SK-N-MC (cell line): ENCODE measurements around the gene MKLN1.
"Not testable (repeated sequence)": the region's sequence is repeated elsewhere in the genome, so short reads cannot be mapped to it uniquely, and the experiment has no call there.

Source experiments
- DNase-seq: peaks from one replicate; pipeline ENCODE4 v3.0.0-alpha.2; 2011; ENCODE audit warnings: low read depth, low spot score
- H3K27ac ChIP-seq: fragments of 200-600 bp; sonication (generic); 2 replicates; pipeline ENCODE4 v1.5.1; 2016; ENCODE audit warnings: mixed run types
- H3K36me3 ChIP-seq: fragments of 200-600 bp; sonication (generic); 2 replicates; pipeline ENCODE4 v1.6.1; 2017; ENCODE audit warnings: antibody characterized with exemption, low read length, mixed read lengths; ENCODE audit not compliant: insufficient read depth
- H3K4me3 ChIP-seq: fragments of 200-600 bp; sonication (generic); 2 replicates; pipeline ENCODE4 v1.5.1; 2016
- H3K9ac ChIP-seq: fragments of 200-600 bp; sonication (generic); 2 replicates; pipeline ENCODE4 v1.8.0; 2017; ENCODE audit warnings: mixed run types, mixed read lengths; ENCODE audit not compliant: insufficient read length
- H3K9me3 ChIP-seq: fragments of 200-600 bp; sonication (generic); 2 replicates; pipeline ENCODE4 v1.6.1; 2017; ENCODE audit warnings: low read depth, mild to moderate bottlenecking, antibody characterized with exemption, low read length, moderate library complexity, mixed read lengths
- EZH2 ChIP-seq: fragments of 200-600 bp; sonication (generic); IDR thresholded peaks from one replicate; pipeline ENCODE4 v1.6.1; 2017; ENCODE audit warnings: antibody characterized with exemption
- FOXP2 ChIP-seq: optimal IDR thresholded peaks from 2 replicates; pipeline ENCODE3; 2011; ENCODE audit warnings: mild to moderate bottlenecking, moderate library complexity; ENCODE audit not compliant: insufficient read depth; ENCODE audit errors: extremely low read length, control extremely low read depth
- POLR2AphosphoS5 ChIP-seq: IDR thresholded peaks from 2 replicates; pipeline ENCODE4 v1.6.1; 2012; ENCODE audit warnings: mild to moderate bottlenecking, low read depth, low read length, borderline replicate concordance

The MKLN1 gene

DNA sequence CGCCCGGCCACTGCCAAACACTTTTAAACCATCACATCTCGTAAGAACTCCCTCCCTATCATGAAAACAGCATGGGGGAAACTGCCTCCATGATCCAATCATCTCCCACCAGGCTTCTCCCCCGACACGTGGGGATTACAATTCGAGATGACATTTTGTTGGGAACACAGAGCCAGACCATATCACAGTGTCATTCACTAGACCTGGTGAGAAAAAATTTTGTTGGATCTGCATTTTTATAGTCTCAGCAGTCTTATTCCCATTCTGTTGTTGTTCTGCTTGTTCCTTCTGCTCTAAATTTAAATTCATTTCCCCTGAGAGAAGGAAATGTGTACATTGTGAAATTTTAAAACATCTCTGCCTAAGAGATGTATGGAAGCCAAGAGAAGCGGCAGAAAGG, 4.8 kb upstream of the MKLN1 start:
- H3K9me3 ChIP-seq, result no peaks in the 10 kb centered on the region
- no peak for TF ChIP-seq POLR2AphosphoS5
- no peak for TF ChIP-seq FOXP2
- TF ChIP-seq EZH2, result no peak
- H3K27ac ChIP-seq, result no peak overlapping the region
- no peak overlapping the region for H3K4me3 ChIP-seq
- no peak for DNase-seq
- no peaks in the 10 kb centered on the region for H3K36me3 ChIP-seq
- no peak overlapping the region for H3K9ac ChIP-seq

DNA sequence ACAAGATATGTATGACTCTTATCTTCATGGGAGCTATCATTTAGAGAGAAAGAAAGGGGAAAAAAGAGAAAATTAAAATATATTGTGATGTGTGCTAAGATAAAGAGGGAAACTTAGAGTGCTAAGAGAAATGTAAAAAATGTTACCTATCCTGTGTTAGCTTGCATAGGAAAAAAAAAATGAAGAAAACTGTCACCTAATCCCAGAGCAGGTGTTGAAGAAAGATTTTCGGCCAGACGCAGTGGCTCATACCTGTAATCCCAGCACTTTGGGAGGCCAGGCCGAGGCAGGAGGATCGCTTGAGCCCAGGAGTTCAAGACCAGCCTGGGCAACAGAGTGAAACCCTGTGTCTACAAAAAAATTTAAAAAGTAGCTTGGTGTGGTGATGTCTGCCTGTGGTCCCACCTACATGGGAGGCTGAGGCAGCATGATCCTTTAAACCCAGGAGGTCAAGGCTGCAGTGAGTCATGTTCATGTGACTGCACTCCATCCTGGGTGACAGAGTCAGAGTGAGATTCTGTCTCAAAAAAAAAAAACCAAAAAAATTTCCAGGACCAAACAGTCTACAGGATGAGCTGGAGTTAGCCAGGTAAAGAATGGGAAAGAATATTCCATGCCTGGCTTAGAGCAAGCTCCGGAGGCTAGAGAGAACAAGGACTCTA, 2.4 kb upstream of the MKLN1 start:
- no peak overlapping the region for H3K9ac ChIP-seq
- TF ChIP-seq POLR2AphosphoS5 (no peak), FOXP2 (no peak), EZH2 (no peak)
- DNase-seq, result no peak
- H3K9me3 ChIP-seq, result no peaks in the 10 kb centered on the region
- H3K27ac ChIP-seq, result no peak overlapping the region
- peaks cover 7% of the 10 kb centered on the region for H3K36me3 ChIP-seq
- H3K4me3 ChIP-seq, result no peak overlapping the region

DNA sequence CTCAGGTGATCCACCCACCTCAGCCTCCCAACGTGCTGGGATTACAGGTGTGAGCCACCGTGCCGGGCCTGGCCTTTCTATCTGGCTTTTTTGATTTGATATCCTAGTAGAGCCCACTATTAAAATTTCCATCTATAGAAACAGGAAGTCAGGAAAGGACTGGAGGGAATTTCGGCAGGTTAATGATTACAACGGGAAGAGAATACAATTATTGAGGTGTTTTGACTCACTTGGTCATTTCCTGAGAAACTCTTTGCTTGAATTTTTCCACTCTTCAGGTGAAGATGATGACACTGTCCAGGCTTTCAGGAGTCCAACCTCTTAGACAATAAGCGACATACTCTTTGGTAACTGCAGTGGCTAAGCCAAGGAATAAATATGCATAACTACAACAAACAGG, 1.1 kb upstream of the MKLN1 start:
- peaks cover 17% of the 10 kb centered on the region for H3K36me3 ChIP-seq
- H3K9me3 ChIP-seq, result no peaks in the 10 kb centered on the region
- no peak for DNase-seq
- peak overlapping the region; percentile 98 for H3K4me3 ChIP-seq
- H3K9ac ChIP-seq, result no peak overlapping the region
- H3K27ac ChIP-seq, result no peak overlapping the region
- TF ChIP-seq EZH2 (no peak), FOXP2 (no peak), POLR2AphosphoS5 (no peak)

DNA sequence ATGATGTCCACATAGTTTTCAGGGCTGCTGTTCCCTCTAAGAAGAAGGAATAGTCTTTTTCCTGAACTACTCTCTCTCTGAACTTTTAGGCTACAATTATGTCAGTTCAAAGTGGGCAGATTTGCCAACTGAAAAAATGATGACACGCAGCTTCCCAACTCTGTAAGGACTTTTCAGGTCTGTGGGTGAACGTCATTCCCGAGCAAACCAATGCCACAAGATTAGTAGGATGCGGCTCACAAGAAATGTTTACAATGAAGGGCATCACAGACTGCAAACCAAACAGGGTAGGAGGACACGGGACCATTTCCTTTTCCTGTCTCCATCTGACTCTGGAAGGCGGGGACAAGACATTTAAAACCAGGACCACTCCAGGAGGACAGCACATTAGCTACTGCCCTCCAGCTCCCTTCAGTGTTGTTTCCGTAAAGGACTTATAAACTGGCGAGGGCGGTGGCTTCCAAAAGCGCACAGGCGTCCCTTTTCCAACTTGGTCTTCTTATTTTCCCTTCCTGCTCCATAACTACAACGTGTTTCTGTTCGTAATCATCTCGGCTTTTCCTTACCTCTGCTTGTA, 539 bp upstream of the MKLN1 start:
- TF ChIP-seq FOXP2 (no peak), POLR2AphosphoS5 (no peak), EZH2 (no peak)
- peak overlapping the region; percentile 97 for H3K27ac ChIP-seq
- no peaks in the 10 kb centered on the region for H3K9me3 ChIP-seq
- peak overlapping the region; percentile 99 for H3K9ac ChIP-seq
- peak overlapping the region; percentile 98 for H3K4me3 ChIP-seq
- H3K36me3 ChIP-seq, result peaks cover 22% of the 10 kb centered on the region
- DNase-seq, result no peak

DNA sequence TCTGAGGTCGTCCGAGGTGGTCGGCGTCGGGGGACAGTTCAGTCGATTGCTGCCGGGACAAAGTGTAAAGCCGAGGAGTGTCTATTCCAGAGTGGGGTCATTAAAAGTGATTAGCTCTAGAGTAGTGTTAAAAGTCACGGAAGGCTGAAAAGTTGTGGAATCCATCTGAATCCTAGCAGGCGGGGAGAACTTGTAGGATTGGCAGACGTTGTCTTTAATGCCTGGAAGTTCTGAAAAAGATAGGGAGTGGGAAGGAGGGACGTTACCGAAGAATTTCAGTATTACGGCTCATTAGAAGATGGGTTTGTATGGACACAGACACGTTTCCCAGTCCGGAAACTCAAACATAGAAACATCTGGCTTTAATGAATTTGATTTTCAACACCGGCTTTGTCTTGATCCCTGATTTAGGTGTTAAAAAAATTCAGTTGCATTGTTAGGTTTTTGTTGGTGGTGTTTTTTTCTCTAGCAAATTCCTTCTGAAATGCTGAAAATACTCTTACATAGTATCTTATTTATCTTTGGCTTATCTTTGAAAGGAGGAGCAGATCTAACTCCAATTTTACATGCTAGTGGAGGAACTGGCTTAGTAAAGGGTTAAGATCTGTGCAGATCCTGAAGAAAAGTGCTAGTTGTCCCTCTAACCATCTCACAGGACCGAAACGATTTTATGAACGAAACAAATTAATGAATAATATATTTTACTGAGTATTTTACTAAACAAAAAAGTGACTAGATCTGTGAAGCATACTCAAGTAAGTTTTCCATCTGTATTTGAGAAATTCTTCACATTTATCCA, 900 bp downstream of the MKLN1 start:
- no peak for DNase-seq
- peak overlapping the region; percentile 99 for H3K9ac ChIP-seq
- TF ChIP-seq FOXP2, result no peak
- peaks cover 32% of the 10 kb centered on the region for H3K36me3 ChIP-seq
- peak overlapping the region; percentile 98 for H3K4me3 ChIP-seq
- peak overlapping the region; percentile 97 for H3K27ac ChIP-seq
- H3K9me3 ChIP-seq, result no peaks in the 10 kb centered on the region

DNA sequence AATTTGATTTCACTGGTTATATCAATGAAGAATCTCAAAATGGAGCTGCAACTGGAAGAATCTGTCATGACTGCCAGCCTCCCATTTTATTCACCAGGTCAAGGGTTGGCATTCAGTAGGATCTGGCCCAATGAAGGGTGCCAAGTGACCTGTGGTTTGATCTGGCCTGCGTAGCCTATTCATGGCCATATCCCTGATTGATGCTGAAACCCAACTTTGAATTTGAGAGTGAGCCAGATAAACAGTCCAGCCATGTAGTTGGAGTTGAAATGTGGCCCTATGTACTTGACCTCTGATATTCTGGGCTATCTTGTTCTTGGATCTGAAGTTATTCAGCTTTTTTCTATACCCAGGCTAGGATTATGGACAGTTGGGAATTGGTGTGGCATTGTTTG, 1.5 kb downstream of the MKLN1 start:
- Histone ChIP-seq H3K9me3 (no peaks in the 10 kb centered on the region; the same call in 1 of the 2 replicates), H3K9ac (peak overlapping the region; percentile 99), H3K36me3 (peaks cover 38% of the 10 kb centered on the region), H3K27ac (peak overlapping the region; percentile 97), H3K4me3 (peak overlapping the region; percentile 98)
- no peak for DNase-seq
- TF ChIP-seq EZH2 (no peak), POLR2AphosphoS5 (no peak), FOXP2 (no peak)

DNA sequence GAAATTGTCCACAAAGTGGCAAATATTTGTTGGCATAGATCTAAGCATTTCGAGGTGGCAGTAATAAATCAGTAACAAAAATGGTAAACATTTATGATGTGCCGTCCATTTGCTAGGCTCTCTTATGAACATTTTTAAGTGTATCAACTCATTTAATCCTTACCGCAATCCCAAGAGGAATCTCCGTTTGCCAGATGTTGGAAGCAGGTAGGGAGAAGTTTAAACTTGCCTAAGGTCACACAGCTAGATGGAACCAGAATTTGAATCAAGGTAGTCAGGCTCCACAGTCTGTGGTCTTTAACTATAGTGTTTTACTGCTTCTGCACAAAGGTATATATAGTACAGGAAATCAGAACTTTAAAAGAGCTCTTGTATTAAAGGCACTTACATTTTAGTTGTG, 2.6 kb downstream of the MKLN1 start:
- Histone ChIP-seq H3K9ac (peak overlapping the region; percentile 99), H3K36me3 (peaks cover 39% of the 10 kb centered on the region), H3K4me3 (peak overlapping the region; percentile 98), H3K9me3 (no peaks in the 10 kb centered on the region; the same call in 1 of the 2 replicates), H3K27ac (peak overlapping the region; percentile 97)
- DNase-seq, result no peak
- TF ChIP-seq FOXP2 (no peak), EZH2 (no peak), POLR2AphosphoS5 (no peak)

DNA sequence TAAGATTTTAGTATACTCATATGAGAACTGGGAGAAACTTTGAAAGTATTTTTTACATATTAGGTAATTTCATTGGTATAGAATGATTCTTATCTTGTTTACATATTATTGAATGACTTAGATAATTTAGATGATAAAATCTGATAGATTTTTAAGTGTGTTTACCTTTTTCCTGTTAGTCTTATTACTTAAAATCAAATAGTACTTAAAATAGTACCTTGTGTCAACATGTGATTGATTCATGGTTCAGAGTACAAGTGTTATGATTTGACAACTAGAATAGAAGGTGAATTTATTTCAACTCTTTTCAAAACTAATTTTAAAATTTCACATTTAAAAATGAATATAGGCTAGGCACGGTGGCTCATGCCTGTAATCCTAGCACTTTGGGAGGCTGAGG, 4.1 kb downstream of the MKLN1 start:
- no peak for TF ChIP-seq POLR2AphosphoS5
- TF ChIP-seq EZH2, result no peak
- TF ChIP-seq FOXP2, result no peak
- DNase-seq, result no peak

DNA sequence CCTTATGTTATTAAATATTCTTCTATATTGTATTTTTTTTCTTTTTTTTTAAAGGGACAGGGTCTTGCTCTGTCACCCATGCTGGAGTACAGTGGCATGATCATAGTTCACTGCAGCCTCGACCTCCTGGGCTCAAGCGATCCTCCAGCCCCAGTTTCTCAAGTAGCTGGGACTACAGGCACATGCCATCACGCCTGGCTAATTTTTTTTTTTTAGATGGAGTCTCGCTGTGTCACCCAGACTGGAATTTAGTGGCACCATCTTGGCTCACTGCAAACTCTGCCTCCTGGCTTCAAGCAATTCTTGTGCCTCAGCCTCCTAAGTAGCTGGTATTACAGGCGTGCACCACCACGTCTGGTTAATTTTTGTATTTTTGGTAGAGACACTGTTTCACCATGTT, 5.1 kb downstream of the MKLN1 start:
- H3K36me3 ChIP-seq, result peaks cover 48% of the 10 kb centered on the region
- H3K4me3 ChIP-seq, H3K9ac ChIP-seq, DNase-seq, H3K27ac ChIP-seq: not testable (repeated sequence)
- peaks cover 13% of the 10 kb centered on the region; the same call in 1 of the 2 replicates for H3K9me3 ChIP-seq

More for the DNA sequence above, 4.1 kb downstream of the MKLN1 start:
- no peak overlapping the region for H3K4me3 ChIP-seq
- H3K27ac ChIP-seq, result no peak overlapping the region
- H3K9ac ChIP-seq, result no peak overlapping the region
- peaks cover 44% of the 10 kb centered on the region for H3K36me3 ChIP-seq
- peaks cover 8% of the 10 kb centered on the region; the same call in 1 of the 2 replicates for H3K9me3 ChIP-seq
